Brain microvascular endothelial cell (primary cell): ENCODE measurements around the gene CD300H.

Source experiments
- DNase-seq: peaks from one replicate; pipeline ENCODE4 v3.0.0-alpha.2; 2020
- H3K27ac ChIP-seq: fragments of 250-450 bp; sonication (Bioruptor Pico); 2 replicates; pipeline ENCODE4 v1.5.1; 2020; ENCODE audit warnings: mild to moderate bottlenecking, moderate library complexity
- H3K27me3 ChIP-seq: fragments of 250-450 bp; sonication (Bioruptor Pico); replicated peaks from 2 replicates; pipeline ENCODE4 v1.5.1; 2020; ENCODE audit warnings: mild to moderate bottlenecking
- H3K36me3 ChIP-seq: fragments of 250-450 bp; sonication (Bioruptor Pico); replicated peaks from 2 replicates; pipeline ENCODE4 v1.5.1; 2020; ENCODE audit warnings: mild to moderate bottlenecking
- H3K4me3 ChIP-seq: 2 replicates; pipeline ENCODE4 v1.5.1; 2011; ENCODE audit warnings: low read depth, mild to moderate bottlenecking, control low read depth, low read length, moderate library complexity
- in situ Hi-C: cut with HindIII; loops from 2 replicates; pipeline ENCODE4 v1.10.0; 2017; ENCODE audit warnings: low sequenced_read_pairs, low pct_ligation_motif_present
- TF ChIP-seq, protein P1 (sequence below): IDR thresholded peaks from 2 replicates; pipeline ENCODE4 v1.5.1; 2011; ENCODE audit warnings: low read depth, mild to moderate bottlenecking, moderate library complexity, low read length, control low read depth, inconsistent platforms; ENCODE audit errors: missing control alignments

The CD300H gene

DNA sequence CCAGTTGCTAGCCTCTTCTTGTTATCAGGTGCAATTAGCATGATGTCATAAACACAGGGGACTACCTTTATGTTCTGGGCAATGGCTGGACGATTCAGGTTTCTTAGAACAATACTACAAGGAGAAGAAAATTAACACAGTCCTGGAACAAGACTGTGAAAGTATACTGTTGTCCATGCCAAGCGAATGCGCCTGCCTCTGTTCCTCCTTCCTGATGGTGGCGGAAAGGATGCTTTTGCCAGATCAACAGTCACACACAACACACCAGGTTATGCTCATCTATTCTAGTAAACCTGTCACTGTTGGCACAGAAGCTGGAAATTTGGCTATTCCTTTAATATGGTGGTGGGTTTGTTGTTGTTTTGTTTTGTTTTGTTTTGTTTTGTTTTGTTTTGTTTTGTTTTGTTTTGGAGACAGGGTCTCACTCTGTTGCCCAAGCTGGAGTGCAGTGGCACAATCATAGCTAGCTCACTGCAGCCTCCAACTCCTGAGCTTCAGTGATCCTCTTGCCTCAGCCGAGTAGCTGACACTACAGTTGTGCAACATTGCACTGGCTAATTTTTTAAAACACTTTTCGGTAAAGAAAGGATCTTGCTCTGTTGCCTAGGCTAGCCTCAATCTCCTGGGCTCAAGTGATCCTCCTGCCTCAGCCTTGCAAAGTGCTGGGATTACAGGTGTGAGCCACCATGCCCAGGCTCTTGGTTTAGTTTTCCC, 27.9 kb upstream of the CD300H start:
- no peak overlapping the region for H3K27ac ChIP-seq
- H3K27me3 ChIP-seq, result no peaks in the 10 kb centered on the region
- no peaks in the 10 kb centered on the region for H3K36me3 ChIP-seq
- TF ChIP-seq, protein P1, sequence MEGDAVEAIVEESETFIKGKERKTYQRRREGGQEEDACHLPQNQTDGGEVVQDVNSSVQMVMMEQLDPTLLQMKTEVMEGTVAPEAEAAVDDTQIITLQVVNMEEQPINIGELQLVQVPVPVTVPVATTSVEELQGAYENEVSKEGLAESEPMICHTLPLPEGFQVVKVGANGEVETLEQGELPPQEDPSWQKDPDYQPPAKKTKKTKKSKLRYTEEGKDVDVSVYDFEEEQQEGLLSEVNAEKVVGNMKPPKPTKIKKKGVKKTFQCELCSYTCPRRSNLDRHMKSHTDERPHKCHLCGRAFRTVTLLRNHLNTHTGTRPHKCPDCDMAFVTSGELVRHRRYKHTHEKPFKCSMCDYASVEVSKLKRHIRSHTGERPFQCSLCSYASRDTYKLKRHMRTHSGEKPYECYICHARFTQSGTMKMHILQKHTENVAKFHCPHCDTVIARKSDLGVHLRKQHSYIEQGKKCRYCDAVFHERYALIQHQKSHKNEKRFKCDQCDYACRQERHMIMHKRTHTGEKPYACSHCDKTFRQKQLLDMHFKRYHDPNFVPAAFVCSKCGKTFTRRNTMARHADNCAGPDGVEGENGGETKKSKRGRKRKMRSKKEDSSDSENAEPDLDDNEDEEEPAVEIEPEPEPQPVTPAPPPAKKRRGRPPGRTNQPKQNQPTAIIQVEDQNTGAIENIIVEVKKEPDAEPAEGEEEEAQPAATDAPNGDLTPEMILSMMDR, result no peak
- H3K4me3 ChIP-seq, result no peak overlapping the region
- DNase-seq, result no peak
- in situ Hi-C loops, result no loop called here

DNA sequence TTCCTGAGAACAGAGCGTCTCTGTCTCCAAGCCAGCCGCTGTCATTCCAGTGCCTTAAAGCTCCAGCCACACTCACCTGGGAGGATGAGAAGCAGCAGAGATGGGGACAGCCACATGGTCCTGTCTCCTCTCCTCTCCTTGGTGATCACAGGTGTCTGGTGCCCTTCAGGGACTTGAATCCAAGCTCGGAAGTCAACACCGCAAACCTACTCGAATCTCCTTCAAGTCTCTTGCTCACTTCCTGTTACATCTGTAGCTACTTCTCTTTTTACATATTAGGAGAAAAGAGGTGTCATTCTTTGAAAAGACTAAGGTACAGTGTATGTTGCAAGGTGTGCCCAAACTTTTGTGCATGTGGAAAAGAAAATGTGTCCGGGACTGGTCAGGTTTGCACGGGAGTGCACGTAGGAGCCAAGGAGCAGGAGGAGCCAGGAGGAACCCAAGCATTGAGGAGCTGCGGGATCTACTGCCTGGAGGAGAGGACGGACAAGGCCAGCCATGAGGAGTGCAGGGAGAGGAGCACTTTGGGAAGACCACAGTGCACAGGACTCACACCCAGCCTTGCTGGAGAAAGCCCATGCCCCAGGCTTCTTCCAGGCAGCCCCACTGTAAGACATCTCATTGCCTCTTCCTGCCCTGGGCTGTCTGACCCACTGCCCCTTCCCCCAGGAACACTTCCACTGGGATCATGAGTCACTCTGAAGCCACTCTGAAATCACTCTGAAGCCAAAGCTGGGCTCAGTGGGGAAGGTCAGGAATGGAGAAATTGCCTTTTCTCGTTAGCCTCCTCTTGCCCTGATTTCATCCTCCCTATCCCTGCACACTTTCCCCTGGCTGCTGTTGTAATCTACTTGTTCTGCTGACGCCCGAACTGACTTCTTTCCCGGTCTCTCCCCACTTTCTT, 25.0 kb upstream of the CD300H start, which contains the start of gene CD300LD:
TSS of gene CD300LD (minus strand) at position 197 of the 904 bp plus-strand sequence. CDS start at position 116, 81 bp downstream.
- TF ChIP-seq, protein P1, result no peak
- H3K27me3 ChIP-seq, result no peaks in the 10 kb centered on the region
- H3K36me3 ChIP-seq, result no peaks in the 10 kb centered on the region
- no peak for DNase-seq
- in situ Hi-C loops, result no loop called here
- no peak within 1 kb of the TSS for H3K4me3 ChIP-seq
- no peak within 1 kb of the TSS for H3K27ac ChIP-seq

DNA sequence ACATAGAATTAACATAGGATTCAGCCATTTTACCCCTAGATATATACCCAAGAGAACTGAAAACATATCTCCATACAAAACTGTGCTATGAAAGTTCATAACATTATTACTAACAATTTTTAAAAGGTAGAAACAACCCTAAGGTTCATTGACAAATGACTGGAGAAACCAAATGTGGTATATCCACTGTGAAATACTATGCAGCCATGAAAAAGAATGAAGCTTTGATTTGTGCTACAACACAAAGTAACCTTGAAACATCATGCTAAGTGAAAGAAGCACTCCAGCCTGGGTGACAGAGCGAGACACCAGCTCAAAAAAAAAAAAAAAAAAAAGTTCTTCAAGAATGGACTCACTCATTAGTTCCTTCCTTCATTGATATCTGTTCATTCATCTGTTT, 24.2 kb upstream of the CD300H start:
- TF ChIP-seq, protein P1, result no peak
- H3K27ac ChIP-seq, result no peak overlapping the region
- no peak overlapping the region for H3K4me3 ChIP-seq
- in situ Hi-C loops, result no loop called here
- no peak for DNase-seq
- no peaks in the 10 kb centered on the region for H3K27me3 ChIP-seq
- no peaks in the 10 kb centered on the region for H3K36me3 ChIP-seq

DNA sequence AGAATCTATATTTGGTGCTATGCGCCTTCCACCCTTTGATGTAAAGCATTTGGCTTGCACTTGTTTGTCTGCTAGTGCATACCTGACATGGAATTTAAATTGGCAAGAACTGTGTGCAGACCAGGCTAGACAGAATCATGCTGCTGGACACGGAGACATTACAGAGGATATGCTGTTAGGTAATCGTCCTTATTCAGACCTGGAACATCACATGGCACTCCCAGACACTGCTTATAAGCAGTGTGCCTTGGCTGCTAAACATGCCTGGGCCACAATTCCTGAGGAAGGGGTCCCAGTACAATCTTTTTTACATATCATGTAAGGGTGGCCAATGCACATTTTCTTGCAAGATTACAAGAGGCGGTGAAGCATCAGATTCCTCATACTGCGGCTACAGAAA, 18.4 kb upstream of the CD300H start:
- H3K36me3 ChIP-seq, result no peaks in the 10 kb centered on the region
- in situ Hi-C loops, result no loop called here
- no peak overlapping the region for H3K4me3 ChIP-seq
- H3K27me3 ChIP-seq, result no peaks in the 10 kb centered on the region
- H3K27ac ChIP-seq, result no peak overlapping the region
- TF ChIP-seq, protein P1, result no peak
- no peak for DNase-seq

DNA sequence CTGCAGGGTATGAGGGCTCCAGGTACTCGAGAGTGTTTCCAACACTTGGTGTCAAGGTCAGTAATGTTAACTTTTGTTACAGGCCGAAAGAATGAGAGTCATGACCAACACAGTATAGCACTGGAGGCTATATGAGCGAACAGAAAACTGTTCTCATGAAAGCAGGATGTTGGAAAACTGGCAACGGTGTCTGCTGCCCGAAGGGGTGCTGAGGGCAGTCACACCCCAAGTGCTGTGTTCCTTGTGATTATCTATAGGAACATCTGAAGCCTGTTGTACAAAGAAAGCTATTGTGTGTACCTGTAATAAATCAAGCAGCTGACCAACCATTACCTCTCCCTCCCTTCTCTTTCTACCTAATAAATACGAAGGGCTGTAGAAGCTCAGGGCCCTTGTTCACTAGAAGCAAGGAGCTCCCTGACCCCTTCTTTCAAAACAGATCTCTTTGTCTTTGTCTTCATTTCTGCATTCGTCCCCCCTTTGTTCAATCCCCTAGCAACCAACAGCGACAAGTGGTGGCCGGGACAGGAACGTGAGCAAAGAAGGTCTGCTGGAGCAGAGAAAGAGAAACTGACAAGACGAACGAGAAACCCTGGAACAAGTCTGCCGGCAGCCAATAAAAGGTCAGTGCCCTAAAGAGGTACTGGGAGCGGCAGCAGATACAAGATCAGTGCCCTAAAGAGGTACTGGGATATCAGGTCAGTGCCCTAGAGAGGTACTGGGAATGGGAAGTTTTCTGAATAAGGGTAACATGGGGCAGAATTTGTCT, 17.2 kb upstream of the CD300H start:
- in situ Hi-C loops, result no loop called here
- H3K4me3 ChIP-seq, result no peak overlapping the region
- no peak overlapping the region for H3K27ac ChIP-seq
- no peaks in the 10 kb centered on the region for H3K27me3 ChIP-seq
- TF ChIP-seq, protein P1, result no peak
- no peak for DNase-seq
- no peaks in the 10 kb centered on the region for H3K36me3 ChIP-seq
